GM21723 (cell line): ENCODE results near the gene ABT1.
A peak's percentile ranks its signal among the peaks of the same experiment; 100 is the strongest.

Source experiments
- ATAC-seq: cut with Tn5 transposase; IDR thresholded peaks from one replicate; pipeline ENCODE4 v1.9.1; 2021; ENCODE audit warnings: mild to moderate bottlenecking, moderate library complexity; ENCODE audit not compliant: unreplicated experiment

Gene ABT1

DNA sequence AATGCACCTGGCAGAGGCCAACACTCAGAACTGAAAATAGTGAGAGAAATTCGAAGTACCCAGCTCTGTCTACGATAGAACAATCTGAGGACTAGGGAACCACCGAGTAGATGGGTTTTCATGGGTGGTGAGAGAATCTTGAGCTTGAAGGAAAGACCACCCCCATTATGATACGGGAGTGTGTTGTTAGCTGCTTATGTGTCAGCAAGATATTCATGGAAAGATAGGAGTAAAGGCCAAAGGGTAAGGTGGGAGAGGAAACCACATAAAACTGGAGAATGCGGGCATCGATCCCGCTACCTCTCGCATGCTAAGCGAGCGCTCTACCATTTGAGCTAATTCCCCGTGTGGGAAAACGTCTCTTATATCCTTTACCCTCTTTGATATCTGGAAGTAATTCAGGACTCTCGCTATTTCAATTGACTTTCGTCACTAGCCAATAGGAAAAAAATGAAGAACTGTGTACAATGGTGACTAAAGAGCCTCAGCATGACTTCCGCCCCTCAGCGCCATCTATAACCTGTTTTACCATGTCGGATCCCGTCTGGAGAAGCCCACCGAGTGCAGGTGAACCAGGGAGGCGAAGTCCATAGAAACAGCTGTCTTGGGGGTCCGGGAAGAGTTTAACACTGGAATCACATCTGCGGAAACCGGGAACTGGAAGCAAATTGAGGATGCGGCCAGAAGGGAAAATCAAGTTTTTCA lies 25.0 kb upstream of the ABT1 start:
- no peak for ATAC-seq

DNA sequence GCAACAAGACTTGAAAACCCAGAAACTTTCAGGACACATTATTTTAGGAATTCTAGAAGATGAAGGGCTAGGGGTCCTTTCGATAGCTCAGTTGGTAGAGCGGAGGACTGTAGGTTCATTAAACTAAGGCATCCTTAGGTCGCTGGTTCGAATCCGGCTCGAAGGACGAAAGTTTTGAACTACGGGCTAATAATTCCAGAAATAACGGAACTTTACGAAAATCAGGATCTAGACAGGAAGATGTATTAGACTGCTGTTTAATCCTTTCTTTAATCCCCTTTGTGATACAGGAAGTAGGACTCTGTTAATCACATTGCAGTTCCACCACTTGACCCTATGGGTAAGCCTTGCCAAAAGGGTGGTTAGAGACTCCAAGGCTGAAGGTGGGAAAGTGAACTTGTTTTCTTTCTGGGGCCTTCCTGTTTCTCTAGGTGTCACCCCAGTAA lies 21.2 kb upstream of the ABT1 start:
- no peak for ATAC-seq

DNA sequence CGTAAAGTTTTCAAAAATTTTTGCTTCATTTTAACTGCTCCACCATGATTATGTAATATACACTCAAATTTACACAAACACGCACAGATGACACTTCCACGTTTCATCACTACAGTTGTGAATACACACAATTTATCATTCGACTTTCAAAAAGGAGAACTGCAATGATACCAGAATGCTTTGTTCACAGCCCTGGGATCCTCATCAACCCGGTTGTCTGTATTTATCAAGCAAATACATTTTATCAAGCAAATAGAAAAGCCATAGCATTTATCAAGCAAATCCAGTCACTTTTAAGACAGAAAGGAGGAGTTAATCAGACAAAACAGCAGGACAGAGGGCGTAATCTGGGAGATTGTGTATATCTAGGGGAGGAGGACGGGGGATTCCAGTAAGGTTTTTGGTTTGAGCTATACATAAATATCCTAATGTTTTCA lies 20.3 kb upstream of the ABT1 start:
- no peak for ATAC-seq

DNA sequence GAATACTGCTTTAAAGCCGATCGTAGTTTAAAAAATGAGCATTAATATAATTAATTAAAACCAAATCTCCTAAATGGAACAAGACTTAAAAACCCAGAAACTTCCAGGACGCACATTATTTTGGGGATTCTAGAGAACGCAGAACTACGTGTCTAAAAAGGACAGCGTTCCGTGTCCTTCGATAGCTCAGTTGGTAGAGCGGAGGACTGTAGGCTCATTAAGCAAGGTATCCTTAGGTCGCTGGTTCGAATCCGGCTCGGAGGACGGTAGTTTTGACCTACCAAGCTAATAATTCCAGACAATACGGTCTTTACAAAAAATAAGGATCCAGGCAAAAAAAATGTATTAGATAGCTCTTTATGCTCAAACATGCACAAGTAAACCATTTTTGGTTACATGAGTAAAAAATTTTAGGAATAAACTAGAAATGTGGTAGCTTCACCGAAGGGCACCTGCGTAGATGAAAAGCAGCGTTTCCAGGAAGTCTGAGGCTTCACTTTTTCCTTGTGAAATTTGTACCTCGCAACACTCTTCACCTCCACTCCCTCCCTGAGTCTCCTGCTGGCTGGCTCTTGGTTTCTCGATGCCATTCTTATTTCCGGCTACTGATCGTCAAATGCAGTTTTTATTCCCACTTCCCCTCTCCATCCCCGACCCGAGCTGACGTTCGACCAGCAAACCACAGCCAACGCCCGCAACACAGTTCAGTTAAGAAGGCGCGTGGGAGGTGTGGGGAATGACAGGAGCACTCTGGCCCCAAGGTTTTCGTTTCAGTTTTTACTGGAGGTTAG lies 19.6 kb upstream of the ABT1 start:
- ATAC-seq: peak; percentile 47

- no peak for ATAC-seq
These were observed 19.1 kb upstream of the ABT1 start for GRCh38 chr6:26577720-26578072.

- ATAC-seq: no peak
These were observed 18.5 kb upstream of the ABT1 start for GRCh38 chr6:26578279-26578678.

- no peak for ATAC-seq
These were observed 18.0 kb upstream of the ABT1 start for GRCh38 chr6:26578741-26579140.

GRCh38 chr6:26581164-26581915 lies 15.4 kb upstream of the ABT1 start:
- ATAC-seq: no peak

- no peak for ATAC-seq
These were observed 7.8 kb upstream of the ABT1 start for GRCh38 chr6:26588965-26589364.

GRCh38 chr6:26592649-26593048 lies 4.1 kb upstream of the ABT1 start:
- ATAC-seq: no peak

GRCh38 chr6:26593278-26594130 lies 3.2 kb upstream of the ABT1 start:
- no peak for ATAC-seq

DNA sequence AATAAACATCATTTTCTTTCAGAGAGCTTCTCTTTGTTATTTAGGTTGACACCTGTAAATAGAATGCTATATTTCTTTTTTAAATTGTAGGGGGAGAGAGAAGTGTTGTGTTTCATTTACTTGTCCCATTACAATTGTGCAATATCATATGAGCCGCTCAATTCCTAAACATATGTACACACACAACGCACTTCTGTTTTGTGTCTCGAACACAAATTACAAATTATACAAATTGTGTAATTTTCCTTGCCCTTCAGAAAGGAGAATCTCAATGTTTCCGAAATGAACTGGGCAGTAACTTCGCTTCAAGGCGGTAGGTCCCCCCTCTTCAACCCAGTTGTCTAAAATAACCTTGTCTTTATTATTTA lies 2.6 kb upstream of the ABT1 start:
- ATAC-seq: no peak

GRCh38 chr6:26594730-26595632 lies 1.8 kb upstream of the ABT1 start:
- no peak for ATAC-seq

DNA sequence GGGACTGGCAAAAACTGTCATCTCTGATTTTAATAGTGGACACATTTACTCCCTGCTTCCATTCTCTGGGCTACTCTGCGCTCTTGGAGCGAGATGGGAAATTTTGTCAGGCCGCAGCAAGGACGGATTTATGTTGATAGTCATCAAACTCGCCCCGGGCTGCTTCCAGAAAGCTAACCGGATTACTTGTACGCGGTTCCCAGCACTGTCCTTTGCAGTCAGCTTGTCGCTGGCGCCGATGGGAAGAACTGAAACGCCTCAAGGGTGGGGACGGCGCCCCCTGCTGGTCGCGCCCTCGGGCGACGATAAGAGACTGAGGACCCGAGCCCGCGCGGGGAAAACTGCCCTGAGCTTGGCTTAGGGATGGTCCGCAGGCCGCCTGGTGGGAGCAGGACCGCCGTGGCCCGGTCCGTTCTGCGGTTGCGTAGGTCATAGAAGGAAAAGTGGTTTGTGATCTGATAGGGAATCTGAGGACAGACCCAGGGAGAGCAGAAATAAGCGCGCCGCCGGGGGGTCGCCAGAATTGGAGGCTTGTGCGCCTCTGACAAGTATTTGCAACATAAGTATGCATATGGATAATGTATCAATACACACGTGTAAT lies 984 bp upstream of the ABT1 start:
- ATAC-seq: peak; percentile 66

DNA sequence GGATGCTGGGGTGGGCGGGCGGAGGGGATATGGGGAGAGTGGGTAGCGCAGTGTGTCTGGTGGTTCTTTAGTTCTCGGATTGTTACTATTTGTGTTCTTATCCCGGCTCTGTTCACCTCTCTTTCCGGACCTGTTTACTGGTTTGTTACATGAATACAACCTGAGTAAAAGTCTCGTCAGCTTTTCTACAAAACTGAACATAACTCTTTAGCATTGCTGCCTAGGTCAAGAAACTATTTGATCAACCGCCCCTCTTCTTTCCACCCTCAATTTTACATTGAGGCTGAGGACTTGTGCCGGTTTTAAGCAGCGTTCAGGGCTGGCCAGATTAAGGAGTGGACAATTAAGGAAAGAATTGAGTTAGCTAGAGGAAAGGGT lies 625 bp downstream of the ABT1 start:
- ATAC-seq: no peak

DNA sequence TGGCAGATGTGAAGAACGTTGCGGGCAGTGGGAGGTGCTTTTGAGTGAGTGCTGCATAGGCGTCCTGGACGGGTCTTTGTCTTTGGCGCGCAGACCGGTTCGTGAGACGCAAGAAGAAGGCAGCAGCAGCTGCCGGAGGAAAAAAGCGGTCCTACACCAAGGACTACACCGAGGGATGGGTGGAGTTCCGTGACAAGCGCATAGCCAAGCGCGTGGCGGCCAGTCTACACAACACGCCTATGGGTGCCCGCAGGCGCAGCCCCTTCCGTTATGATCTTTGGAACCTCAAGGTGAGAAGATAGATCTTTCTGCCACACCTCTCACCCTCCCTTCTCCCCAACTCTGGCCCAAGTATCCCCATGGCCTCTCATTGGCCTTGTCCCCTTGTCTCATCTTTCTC lies 1.1 kb downstream of the ABT1 start:
- ATAC-seq: no peak

DNA sequence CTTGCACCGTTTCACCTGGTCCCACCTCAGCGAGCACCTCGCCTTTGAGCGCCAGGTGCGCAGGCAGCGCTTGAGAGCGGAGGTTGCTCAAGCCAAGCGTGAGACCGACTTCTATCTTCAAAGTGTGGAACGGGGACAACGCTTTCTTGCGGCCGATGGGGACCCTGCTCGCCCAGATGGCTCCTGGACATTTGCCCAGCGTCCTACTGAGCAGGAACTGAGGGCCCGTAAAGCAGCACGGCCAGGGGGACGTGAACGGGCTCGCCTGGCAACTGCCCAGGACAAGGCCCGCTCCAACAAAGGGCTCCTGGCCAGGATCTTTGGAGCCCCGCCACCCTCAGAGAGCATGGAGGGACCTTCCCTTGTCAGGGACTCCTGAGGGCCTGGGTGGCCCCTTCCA lies 1.5 kb downstream of the ABT1 start:
- ATAC-seq: no peak

DNA sequence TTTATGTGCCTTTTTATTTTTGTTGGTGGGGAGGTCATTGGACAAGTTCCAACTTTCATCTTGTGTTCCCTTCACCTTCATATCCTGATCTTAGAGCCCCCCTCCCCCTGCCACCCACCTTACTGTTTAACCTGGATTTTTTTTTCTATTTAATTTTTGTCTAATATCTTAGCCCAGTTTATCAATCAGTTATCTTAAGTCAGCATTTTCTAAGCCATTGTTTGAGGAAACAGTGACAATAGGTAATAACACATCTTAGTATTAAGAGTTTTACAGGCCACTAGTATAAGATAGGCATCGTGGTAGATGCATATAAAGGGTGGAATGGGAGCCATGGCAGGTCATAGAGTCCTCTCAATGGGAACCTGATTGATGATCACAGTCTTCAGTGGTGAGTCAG lies 2.4 kb downstream of the ABT1 start:
- ATAC-seq: no peak

- no peak for ATAC-seq
These were observed 2.8 kb downstream of the ABT1 start for GRCh38 chr6:26599591-26599990.

- ATAC-seq: no peak
These were observed 4.0 kb downstream of the ABT1 start for GRCh38 chr6:26600759-26601158.
